ENCODE results near the gene CDHR3.

- TF ChIP-seq EP300 (conservative IDR thresholded peaks at IDR 0.05; ENCODE audit: poor library complexity, severe bottlenecking) (no peak), RAD21 (conservative IDR thresholded peaks at IDR 0.05) (no peak), EZH2 (IDR thresholded peaks at IDR 0.05; ENCODE audit: borderline replicate concordance, insufficient read depth, low read length, poor library complexity, severe bottlenecking) (no peak), POLR2AphosphoS5 (IDR thresholded peaks at IDR 0.05) (no peak), REST (IDR thresholded peaks at IDR 0.05; ENCODE audit: borderline replicate concordance) (no peak), CTCF (IDR thresholded peaks at IDR 0.05; ENCODE audit: poor library complexity, severe bottlenecking) (no peak), MXI1 (conservative IDR thresholded peaks at IDR 0.05; ENCODE audit: poor library complexity, severe bottlenecking) (no peak), TAF1 (IDR thresholded peaks at IDR 0.05; ENCODE audit: low read depth) (no peak), SMC3 (conservative IDR thresholded peaks at IDR 0.05; ENCODE audit: poor library complexity) (no peak)
Measured at GRCh38 chr7:106042196-106042611, 79.1 kb downstream of the CDHR3 start.
